GM18868 (cell line): ENCODE results near the gene SHMT2.

Source experiments
- ATAC-seq: cut with Tn5 transposase; IDR thresholded peaks from one replicate; pipeline ENCODE4 v1.9.1; 2021; ENCODE audit warnings: mild to moderate bottlenecking, moderate library complexity; ENCODE audit not compliant: unreplicated experiment

Gene SHMT2

GRCh38 chr12:57196956-57197355 lies 32.6 kb upstream of the SHMT2 start:
- no peak for ATAC-seq

GRCh38 chr12:57198329-57198728 lies 31.2 kb upstream of the SHMT2 start:
- ATAC-seq, result no peak

- no peak for ATAC-seq
These were observed 30.3 kb upstream of the SHMT2 start for GRCh38 chr12:57199191-57199590.

GRCh38 chr12:57200497-57200896 lies 29.0 kb upstream of the SHMT2 start:
- ATAC-seq, result no peak

- ATAC-seq, result no peak
These were observed 28.3 kb upstream of the SHMT2 start for GRCh38 chr12:57201219-57201618.

- ATAC-seq, result no peak
These were observed 27.9 kb upstream of the SHMT2 start for GRCh38 chr12:57201631-57202030.

GRCh38 chr12:57202321-57202720 lies 27.2 kb upstream of the SHMT2 start:
- ATAC-seq, result no peak

- ATAC-seq, result no peak
These were observed 26.3 kb upstream of the SHMT2 start for GRCh38 chr12:57203201-57203600.

GRCh38 chr12:57203791-57204190 lies 25.7 kb upstream of the SHMT2 start:
- ATAC-seq, result no peak

- ATAC-seq, result no peak
These were observed 25.1 kb upstream of the SHMT2 start for GRCh38 chr12:57204454-57204853.

GRCh38 chr12:57205186-57205585 lies 24.3 kb upstream of the SHMT2 start:
- no peak for ATAC-seq

- no peak for ATAC-seq
These were observed 23.6 kb upstream of the SHMT2 start for GRCh38 chr12:57205931-57206330.

- no peak for ATAC-seq
These were observed 21.5 kb upstream of the SHMT2 start for GRCh38 chr12:57207731-57208630.

- ATAC-seq, result no peak
These were observed 20.8 kb upstream of the SHMT2 start for GRCh38 chr12:57208631-57209282.

GRCh38 chr12:57209916-57210315 lies 19.6 kb upstream of the SHMT2 start:
- ATAC-seq, result no peak

- no peak for ATAC-seq
These were observed 19.1 kb upstream of the SHMT2 start for GRCh38 chr12:57210461-57210860.

- ATAC-seq, result no peak
These were observed 18.4 kb upstream of the SHMT2 start for GRCh38 chr12:57210926-57211692.

- ATAC-seq, result no peak
These were observed 17.5 kb upstream of the SHMT2 start for GRCh38 chr12:57211791-57212700.

GRCh38 chr12:57212701-57213057 lies 16.8 kb upstream of the SHMT2 start:
- ATAC-seq, result no peak

GRCh38 chr12:57213058-57213715 lies 16.3 kb upstream of the SHMT2 start:
- ATAC-seq, result peak; percentile 48
